ENCODE data around the gene B3GNT7. TPM values are rescaled to one million over a fixed set of nuclear protein-coding genes. Genes with fewer than 3 reads are reported as not detected.

The B3GNT7 gene
- total and polyA plus RNA-seq, 10 donors: 0.96 to 17.5 (median 11.4) TPM

DNA sequence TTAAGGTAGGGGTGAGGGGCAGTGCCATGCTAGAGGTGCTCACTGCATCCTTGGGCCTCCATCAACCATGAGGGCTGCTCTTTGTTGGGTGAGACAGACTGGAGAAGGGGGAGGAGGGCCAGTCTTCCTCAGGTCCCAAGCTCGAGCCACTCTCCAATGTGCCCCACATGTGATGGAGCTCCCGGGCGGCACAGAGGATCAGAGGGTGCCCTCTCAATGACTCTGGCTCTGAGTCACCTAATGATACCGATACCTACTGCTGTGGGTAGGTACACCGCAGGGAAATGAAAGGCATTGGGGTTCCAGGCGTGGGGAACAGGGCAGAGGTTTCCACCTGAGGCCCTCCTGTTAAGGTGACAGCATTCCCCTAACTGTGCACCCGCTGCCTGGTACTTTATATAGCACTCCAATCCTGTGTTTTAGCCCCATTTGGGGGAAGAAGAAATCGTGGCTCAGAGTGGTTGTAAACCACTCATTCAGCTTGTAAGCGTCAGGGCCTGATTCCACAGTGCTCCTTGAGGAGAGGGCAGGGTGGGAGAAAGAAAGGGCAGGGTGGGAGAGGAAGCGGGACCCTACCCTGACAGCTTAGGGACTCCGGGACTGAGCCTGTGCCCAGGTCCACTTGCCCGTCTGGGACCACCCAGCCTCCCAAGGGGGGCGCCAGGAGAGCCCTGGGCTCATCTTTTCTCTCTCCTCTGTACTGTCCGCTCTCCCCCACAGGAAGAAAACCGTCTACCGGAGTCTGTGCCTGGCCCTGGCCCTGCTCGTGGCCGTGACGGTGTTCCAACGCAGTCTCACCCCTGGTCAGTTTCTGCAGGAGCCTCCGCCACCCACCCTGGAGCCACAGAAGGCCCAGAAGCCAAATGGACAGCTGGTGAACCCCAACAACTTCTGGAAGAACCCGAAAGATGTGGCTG lies 1.8 kb downstream of the B3GNT7 start:
- intact Hi-C loops (cut with DNase I; ENCODE audit: low total_unique reads): no loop called here
- Histone ChIP-seq H3K36me3 (peaks cover 0 to 23% (median 5%) of the 10 kb centered on the region in 6 donors), H3K4me1 (peaks cover 8 to 81% (median 52%) of the 10 kb centered on the region in 6 donors), H3K4me3 (peak overlapping the region in 1 of 8 donors; percentile 80), H3K27me3 (replicated peaks in 1 of 7) (peaks cover 0 to 24% (median 4%) of the 10 kb centered on the region in 7 donors), H3K27ac (peak overlapping the region in 1 of 8 donors; percentile 88), H3K9me3 (no peaks in the 10 kb centered on the region)
- WGBS, 5 donors: 87 to 93% (median 89%) methylated on average over 20 to 22 of the region's 22 CpGs
- DNase-seq: peak; percentile 59
- TF ChIP-seq POLR2A (IDR thresholded peaks at IDR 0.05) (no peak), POLR2AphosphoS5 (IDR thresholded peaks at IDR 0.05) (no peak)
- TF ChIP-seq, protein P1, sequence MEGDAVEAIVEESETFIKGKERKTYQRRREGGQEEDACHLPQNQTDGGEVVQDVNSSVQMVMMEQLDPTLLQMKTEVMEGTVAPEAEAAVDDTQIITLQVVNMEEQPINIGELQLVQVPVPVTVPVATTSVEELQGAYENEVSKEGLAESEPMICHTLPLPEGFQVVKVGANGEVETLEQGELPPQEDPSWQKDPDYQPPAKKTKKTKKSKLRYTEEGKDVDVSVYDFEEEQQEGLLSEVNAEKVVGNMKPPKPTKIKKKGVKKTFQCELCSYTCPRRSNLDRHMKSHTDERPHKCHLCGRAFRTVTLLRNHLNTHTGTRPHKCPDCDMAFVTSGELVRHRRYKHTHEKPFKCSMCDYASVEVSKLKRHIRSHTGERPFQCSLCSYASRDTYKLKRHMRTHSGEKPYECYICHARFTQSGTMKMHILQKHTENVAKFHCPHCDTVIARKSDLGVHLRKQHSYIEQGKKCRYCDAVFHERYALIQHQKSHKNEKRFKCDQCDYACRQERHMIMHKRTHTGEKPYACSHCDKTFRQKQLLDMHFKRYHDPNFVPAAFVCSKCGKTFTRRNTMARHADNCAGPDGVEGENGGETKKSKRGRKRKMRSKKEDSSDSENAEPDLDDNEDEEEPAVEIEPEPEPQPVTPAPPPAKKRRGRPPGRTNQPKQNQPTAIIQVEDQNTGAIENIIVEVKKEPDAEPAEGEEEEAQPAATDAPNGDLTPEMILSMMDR (IDR thresholded peaks at IDR 0.05 in 8 of 11, conservative IDR thresholded peaks at IDR 0.05 in 3 of 11): no peak

- intact Hi-C loops (cut with DNase I; ENCODE audit: low total_unique reads): no loop called here
Observed at GRCh38 chr2:231397928-231398294, 2.4 kb downstream of the B3GNT7 start.

GRCh38 chr2:231398585-231398984 lies 3.1 kb downstream of the B3GNT7 start:
- WGBS, 5 donors: 91 to 98% (median 93%) methylated on average over 22 to 27 of the region's 27 CpGs
- peak; percentile 59 for DNase-seq
- TF ChIP-seq POLR2AphosphoS5 (IDR thresholded peaks at IDR 0.05) (no peak), POLR2A (IDR thresholded peaks at IDR 0.05) (no peak)
- TF ChIP-seq, protein P1 (IDR thresholded peaks at IDR 0.05 in 8 of 11, conservative IDR thresholded peaks at IDR 0.05 in 3 of 11): no peak
- intact Hi-C loops (cut with DNase I; ENCODE audit: low total_unique reads): no loop called here
- H3K27me3 ChIP-seq (replicated peaks in 1 of 7): peaks cover 0 to 24% (median 4%) of the 10 kb centered on the region in 7 donors
- H3K36me3 ChIP-seq: peaks cover 0 to 23% (median 5%) of the 10 kb centered on the region in 6 donors
- no peaks in the 10 kb centered on the region for H3K9me3 ChIP-seq
- H3K27ac ChIP-seq: no peak overlapping the region
- H3K4me3 ChIP-seq: no peak overlapping the region
- H3K4me1 ChIP-seq: peaks cover 5 to 68% (median 40%) of the 10 kb centered on the region in 6 donors

More at GRCh38 chr2:231397928-231398294, 2.4 kb downstream of the B3GNT7 start:
- Histone ChIP-seq H3K4me1 (peaks cover 5 to 75% (median 46%) of the 10 kb centered on the region in 6 donors), H3K4me3 (no peak overlapping the region), H3K9me3 (no peaks in the 10 kb centered on the region), H3K27ac (no peak overlapping the region), H3K36me3 (peaks cover 0 to 23% (median 5%) of the 10 kb centered on the region in 6 donors), H3K27me3 (replicated peaks in 1 of 7) (peaks cover 0 to 24% (median 4%) of the 10 kb centered on the region in 7 donors)
- DNase-seq: no peak
- TF ChIP-seq POLR2A (IDR thresholded peaks at IDR 0.05): no peak
- WGBS, 5 donors: 96 to 99% (median 97%) methylated on average over 17 to 28 of the region's 28 CpGs

DNA sequence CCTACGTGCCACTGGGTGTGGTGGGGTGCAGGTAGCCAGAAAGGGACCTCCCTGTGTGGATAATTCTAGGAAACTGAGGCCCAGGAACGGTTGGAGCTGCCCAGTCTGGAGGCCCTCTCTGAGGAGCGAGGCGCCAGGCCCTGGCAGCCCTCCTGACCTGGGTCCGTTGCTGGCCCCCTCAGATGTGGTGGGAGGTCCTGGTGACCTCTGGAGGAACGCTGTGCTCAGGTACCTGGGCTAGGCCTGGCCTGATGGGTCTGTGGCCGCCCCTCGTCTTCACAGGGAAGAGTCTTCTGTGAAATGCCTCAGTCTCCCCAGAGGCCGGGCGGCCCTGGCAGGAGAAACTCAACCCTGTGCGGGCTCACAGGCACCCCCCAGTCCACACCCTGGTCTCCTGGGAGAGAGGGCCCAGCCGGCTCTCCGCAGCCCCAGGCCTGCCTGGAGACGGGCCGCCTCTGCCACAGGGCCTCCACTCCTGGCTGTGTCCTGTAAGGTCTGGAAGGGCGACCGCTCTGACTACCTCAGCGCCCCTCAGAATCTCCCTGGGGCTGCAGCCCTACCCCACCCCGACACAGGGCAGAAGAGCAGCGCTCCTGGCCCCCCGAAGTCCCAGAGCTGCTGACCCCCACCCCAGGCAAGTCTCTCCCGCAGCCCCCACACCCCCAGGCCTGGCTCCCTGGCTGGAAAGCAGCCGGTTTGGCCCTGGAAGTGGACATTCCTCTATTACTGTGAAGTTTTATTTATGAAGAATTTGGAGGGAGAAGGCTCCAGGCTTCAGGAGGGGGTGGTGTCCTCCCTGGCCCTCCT lies 3.7 kb downstream of the B3GNT7 start:
- H3K27me3 ChIP-seq (replicated peaks in 1 of 7): peaks cover 0 to 24% (median 4%) of the 10 kb centered on the region in 7 donors
- H3K9me3 ChIP-seq: no peaks in the 10 kb centered on the region
- TF ChIP-seq POLR2AphosphoS5 (IDR thresholded peaks at IDR 0.05) (no peak), POLR2A (IDR thresholded peaks at IDR 0.05) (no peak)
- TF ChIP-seq, protein P1 (IDR thresholded peaks at IDR 0.05 in 8 of 11, conservative IDR thresholded peaks at IDR 0.05 in 3 of 11): no peak
- DNase-seq: no peak
- 81 to 89% (median 87%) methylated on average over 15 to 23 of the region's 23 CpGs for WGBS, 5 donors
- intact Hi-C loops (cut with DNase I; ENCODE audit: low total_unique reads): no loop called here
- H3K4me1 ChIP-seq: peaks cover 5 to 62% (median 38%) of the 10 kb centered on the region in 6 donors
- H3K27ac ChIP-seq: peak overlapping the region in 5 of 8 donors; percentile 13 to 76 (median 72)
- peaks cover 0 to 23% (median 5%) of the 10 kb centered on the region in 6 donors for H3K36me3 ChIP-seq
- H3K4me3 ChIP-seq: no peak overlapping the region

All from spleen (tissue), 11 donors.